ENCODE results near the gene KLHDC7B.

The KLHDC7B gene

GRCh38 chr22:50581031-50581949 is 35.6 kb downstream of the KLHDC7B start:
- Histone ChIP-seq H3K9ac (ENCODE audit: insufficient read length) (peak overlapping the region; percentile 98), H3K9me3 (ENCODE audit: low read depth, low read length) (no peaks in the 10 kb centered on the region), H3K36me3 (ENCODE audit: insufficient read depth, low read length) (no peaks in the 10 kb centered on the region), H3K4me3 (peak overlapping the region; percentile 99), H3K27ac (no peak overlapping the region)
- no peak for DNase-seq (ENCODE audit: low read depth, low spot score)
- TF ChIP-seq POLR2AphosphoS5 (IDR thresholded peaks at IDR 0.05; ENCODE audit: borderline replicate concordance, low read depth, low read length): no peak
- TF ChIP-seq EZH2 (IDR thresholded peaks at IDR 0.05): no peak
- TF ChIP-seq FOXP2 (optimal IDR thresholded peaks at IDR 0.05; ENCODE audit: control extremely low read depth, extremely low read length, insufficient read depth): no peak

- TF ChIP-seq EZH2 (IDR thresholded peaks at IDR 0.05): no peak
- TF ChIP-seq FOXP2 (optimal IDR thresholded peaks at IDR 0.05; ENCODE audit: control extremely low read depth, extremely low read length, insufficient read depth): no peak
- TF ChIP-seq POLR2AphosphoS5 (IDR thresholded peaks at IDR 0.05; ENCODE audit: borderline replicate concordance, low read depth, low read length): no peak
- Histone ChIP-seq H3K9me3 (ENCODE audit: low read depth, low read length) (no peaks in the 10 kb centered on the region), H3K9ac (ENCODE audit: insufficient read length) (peak overlapping the region; percentile 98), H3K27ac (peak overlapping the region; percentile 87; the same call in 1 of the 2 replicates), H3K36me3 (ENCODE audit: insufficient read depth, low read length) (no peaks in the 10 kb centered on the region), H3K4me3 (peak overlapping the region; percentile 99)
- DNase-seq (ENCODE audit: low read depth, low spot score): no peak
Measured at GRCh38 chr22:50581950-50582492, 36.3 kb downstream of the KLHDC7B start.

GRCh38 chr22:50582493-50583293 is 37.0 kb downstream of the KLHDC7B start, which contains the start of gene CHKB:
CHKB (minus strand) TSS chr22:50582849; CDS start chr22:50582781, 68 bp downstream.
- Histone ChIP-seq H3K27ac (peak within 1 kb of the TSS; percentile 87), H3K36me3 (ENCODE audit: insufficient read depth, low read length) (no peaks in the 10 kb centered on the region)
- peak; percentile 70 for DNase-seq (ENCODE audit: low read depth, low spot score)

GRCh38 chr22:50583294-50583861 is 37.7 kb downstream of the KLHDC7B start:
- no peaks in the 10 kb centered on the region for H3K9me3 ChIP-seq (ENCODE audit: low read depth, low read length)
- H3K27ac ChIP-seq: no peak overlapping the region
- peak overlapping the region; percentile 99 for H3K4me3 ChIP-seq

More at GRCh38 chr22:50582493-50583293, 37.0 kb downstream of the KLHDC7B start, which contains the start of gene CHKB:
- Histone ChIP-seq H3K9me3 (ENCODE audit: low read depth, low read length) (no peaks in the 10 kb centered on the region), H3K9ac (ENCODE audit: insufficient read length) (peak within 1 kb of the TSS; percentile 98), H3K4me3 (peak within 1 kb of the TSS; percentile 99)
- TF ChIP-seq POLR2AphosphoS5 (IDR thresholded peaks at IDR 0.05; ENCODE audit: borderline replicate concordance, low read depth, low read length): peak; percentile 78
- TF ChIP-seq FOXP2 (optimal IDR thresholded peaks at IDR 0.05; ENCODE audit: control extremely low read depth, extremely low read length, insufficient read depth): peak; percentile 77
- TF ChIP-seq EZH2 (IDR thresholded peaks at IDR 0.05): no peak

GRCh38 chr22:50584106-50585096 is 38.7 kb downstream of the KLHDC7B start:
- no peak overlapping the region for H3K27ac ChIP-seq
- no peaks in the 10 kb centered on the region for H3K9me3 ChIP-seq (ENCODE audit: low read depth, low read length)
- TF ChIP-seq EZH2 (IDR thresholded peaks at IDR 0.05): no peak
- TF ChIP-seq FOXP2 (optimal IDR thresholded peaks at IDR 0.05; ENCODE audit: control extremely low read depth, extremely low read length, insufficient read depth): no peak
- TF ChIP-seq POLR2AphosphoS5 (IDR thresholded peaks at IDR 0.05; ENCODE audit: borderline replicate concordance, low read depth, low read length): no peak
- no peak for DNase-seq (ENCODE audit: low read depth, low spot score)
- H3K9ac ChIP-seq (ENCODE audit: insufficient read length): peak overlapping the region; percentile 85
- H3K36me3 ChIP-seq (ENCODE audit: insufficient read depth, low read length): no peaks in the 10 kb centered on the region
- H3K4me3 ChIP-seq: peak overlapping the region; percentile 99; the same call in 1 of the 2 replicates

More at GRCh38 chr22:50583294-50583861, 37.7 kb downstream of the KLHDC7B start:
- no peak for TF ChIP-seq POLR2AphosphoS5 (IDR thresholded peaks at IDR 0.05; ENCODE audit: borderline replicate concordance, low read depth, low read length)
- no peak for TF ChIP-seq FOXP2 (optimal IDR thresholded peaks at IDR 0.05; ENCODE audit: control extremely low read depth, extremely low read length, insufficient read depth)
- H3K9ac ChIP-seq (ENCODE audit: insufficient read length): peak overlapping the region; percentile 85
- no peaks in the 10 kb centered on the region for H3K36me3 ChIP-seq (ENCODE audit: insufficient read depth, low read length)
- no peak for DNase-seq (ENCODE audit: low read depth, low spot score)

DNA sequence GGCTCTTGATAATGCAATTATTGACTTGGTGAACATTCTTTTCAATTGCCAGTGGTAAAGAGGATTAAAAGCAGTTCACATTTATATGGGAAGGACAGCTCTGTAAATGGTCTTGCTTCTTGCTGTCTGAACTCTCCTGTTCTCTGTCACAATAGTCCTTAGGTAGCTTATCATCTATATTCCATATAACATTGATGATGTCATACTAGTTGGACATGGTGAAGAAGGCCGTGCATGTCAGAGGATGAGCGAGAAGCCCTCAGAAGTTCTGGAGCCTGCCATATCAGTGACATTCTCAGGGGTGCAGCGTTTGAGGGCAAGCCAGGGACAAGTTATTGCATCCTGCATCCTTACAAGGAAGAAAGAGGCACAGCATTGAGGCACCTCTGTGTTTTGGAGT is 39.5 kb downstream of the KLHDC7B start:
- no peak overlapping the region for H3K27ac ChIP-seq
- no peak for DNase-seq (ENCODE audit: low read depth, low spot score)
- TF ChIP-seq EZH2 (IDR thresholded peaks at IDR 0.05) (no peak), POLR2AphosphoS5 (IDR thresholded peaks at IDR 0.05; ENCODE audit: borderline replicate concordance, low read depth, low read length) (no peak), FOXP2 (optimal IDR thresholded peaks at IDR 0.05; ENCODE audit: control extremely low read depth, extremely low read length, insufficient read depth) (no peak)

GRCh38 chr22:50585781-50586180 is 40.1 kb downstream of the KLHDC7B start:
- Histone ChIP-seq H3K27ac (no peak overlapping the region), H3K9ac (ENCODE audit: insufficient read length) (no peak overlapping the region), H3K9me3 (ENCODE audit: low read depth, low read length) (no peaks in the 10 kb centered on the region), H3K4me3 (no peak overlapping the region), H3K36me3 (ENCODE audit: insufficient read depth, low read length) (no peaks in the 10 kb centered on the region)
- DNase-seq (ENCODE audit: low read depth, low spot score): no peak
- TF ChIP-seq EZH2 (IDR thresholded peaks at IDR 0.05) (no peak), POLR2AphosphoS5 (IDR thresholded peaks at IDR 0.05; ENCODE audit: borderline replicate concordance, low read depth, low read length) (no peak), FOXP2 (optimal IDR thresholded peaks at IDR 0.05; ENCODE audit: control extremely low read depth, extremely low read length, insufficient read depth) (no peak)

More for the DNA sequence above, 39.5 kb downstream of the KLHDC7B start:
- Histone ChIP-seq H3K4me3 (no peak overlapping the region), H3K9me3 (ENCODE audit: low read depth, low read length) (no peaks in the 10 kb centered on the region), H3K36me3 (ENCODE audit: insufficient read depth, low read length) (no peaks in the 10 kb centered on the region), H3K9ac (ENCODE audit: insufficient read length) (no peak overlapping the region)
